Upper lobe of left lung (tissue), 4 donors: Measurements from ENCODE around the gene RECK.

Experiments
- EP300 ChIP-seq, 4 donors: sonication (generic); formaldehyde crosslinking; IDR thresholded peaks; one replicate each; pipeline ENCODE4 v1.5.1; 2017; ENCODE audit warnings: antibody characterized with exemption in 4 of 4, control low read depth in 2 of 4
- POLR2A ChIP-seq, 4 donors: fragments of 450-650 bp; IDR thresholded peaks; one replicate each; pipeline ENCODE4 v1.5.1; 2016 to 2017; ENCODE audit warnings: antibody characterized with exemption in 4 of 4, mild to moderate bottlenecking in 2 of 4
- POLR2AphosphoS5 ChIP-seq, 2 donors: sonication (generic); formaldehyde crosslinking; IDR thresholded peaks; one replicate each; pipeline ENCODE4 v1.5.1; 2017; ENCODE audit warnings: antibody characterized with exemption in 2 of 2
- TF ChIP-seq, protein P1 (sequence below), 6 experiments: fragments of 450-650 bp in 4 of 6; fragments of 200-600 bp in 2 of 6; sonication (generic) in 2 of 6; IDR thresholded peaks; one replicate each; pipeline ENCODE4 v1.5.1; 2016 to 2019; ENCODE audit warnings: antibody characterized with exemption in 6 of 6

DNA sequence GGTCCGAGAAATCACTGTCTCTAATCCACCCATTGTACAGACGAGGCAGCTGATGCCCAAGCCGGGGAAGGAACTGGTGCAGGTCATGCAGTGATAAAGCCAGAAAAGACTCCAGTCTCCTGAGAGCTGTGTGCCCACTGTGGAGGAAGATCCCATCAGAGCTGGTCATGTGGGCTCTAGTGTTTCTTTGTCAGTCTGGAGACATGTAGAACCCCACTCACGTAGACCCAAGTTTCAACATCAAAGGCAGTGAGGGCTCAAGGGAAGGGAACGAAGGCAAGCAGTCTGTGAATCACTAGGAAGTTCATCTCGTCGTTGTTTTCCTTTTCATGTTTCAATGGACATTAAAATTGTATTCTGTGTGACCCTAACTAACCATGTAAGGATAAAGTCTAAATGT is 85.3 kb downstream of the RECK start:
- TF ChIP-seq EP300 (IDR thresholded peaks at IDR 0.05) = no peak
- TF ChIP-seq POLR2AphosphoS5 (IDR thresholded peaks at IDR 0.05) = no peak
- no peak for TF ChIP-seq POLR2A (IDR thresholded peaks at IDR 0.05)
- TF ChIP-seq, protein P1, sequence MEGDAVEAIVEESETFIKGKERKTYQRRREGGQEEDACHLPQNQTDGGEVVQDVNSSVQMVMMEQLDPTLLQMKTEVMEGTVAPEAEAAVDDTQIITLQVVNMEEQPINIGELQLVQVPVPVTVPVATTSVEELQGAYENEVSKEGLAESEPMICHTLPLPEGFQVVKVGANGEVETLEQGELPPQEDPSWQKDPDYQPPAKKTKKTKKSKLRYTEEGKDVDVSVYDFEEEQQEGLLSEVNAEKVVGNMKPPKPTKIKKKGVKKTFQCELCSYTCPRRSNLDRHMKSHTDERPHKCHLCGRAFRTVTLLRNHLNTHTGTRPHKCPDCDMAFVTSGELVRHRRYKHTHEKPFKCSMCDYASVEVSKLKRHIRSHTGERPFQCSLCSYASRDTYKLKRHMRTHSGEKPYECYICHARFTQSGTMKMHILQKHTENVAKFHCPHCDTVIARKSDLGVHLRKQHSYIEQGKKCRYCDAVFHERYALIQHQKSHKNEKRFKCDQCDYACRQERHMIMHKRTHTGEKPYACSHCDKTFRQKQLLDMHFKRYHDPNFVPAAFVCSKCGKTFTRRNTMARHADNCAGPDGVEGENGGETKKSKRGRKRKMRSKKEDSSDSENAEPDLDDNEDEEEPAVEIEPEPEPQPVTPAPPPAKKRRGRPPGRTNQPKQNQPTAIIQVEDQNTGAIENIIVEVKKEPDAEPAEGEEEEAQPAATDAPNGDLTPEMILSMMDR (IDR thresholded peaks at IDR 0.05) = no peak
